Endodermal cell (in vitro differentiated cells): ENCODE results near the gene PLA2G2A. TPM values are rescaled to one million over a fixed set of nuclear protein-coding genes. Genes with fewer than 3 reads are reported as not detected.

Source experiments
- DNase-seq: peaks from one replicate; pipeline ENCODE4 v3.0.0-alpha.2; 2017
- H3K27ac ChIP-seq: 2 replicates; pipeline ENCODE4 v1.5.1; 2013; ENCODE audit warnings: mild to moderate bottlenecking, low read depth, low read length, moderate library complexity
- H3K27me3 ChIP-seq: 2 replicates; pipeline ENCODE4 v1.6.1; 2013; ENCODE audit warnings: mild to moderate bottlenecking, low read length, moderate library complexity; ENCODE audit not compliant: insufficient read depth, control insufficient read depth, poor library complexity, severe bottlenecking
- H3K36me3 ChIP-seq: 2 replicates; pipeline ENCODE4 v1.7.0; 2013; ENCODE audit warnings: mild to moderate bottlenecking, low read length, moderate library complexity; ENCODE audit not compliant: control insufficient read depth, insufficient read depth
- H3K4me1 ChIP-seq: one replicate; pipeline ENCODE4 v1.7.0; 2013; ENCODE audit warnings: low read length; ENCODE audit not compliant: control insufficient read depth, insufficient read depth
- H3K4me3 ChIP-seq: 2 replicates; pipeline ENCODE4 v1.5.1; 2013; ENCODE audit warnings: mild to moderate bottlenecking, low read length, moderate library complexity
- H3K9ac ChIP-seq: 2 replicates; pipeline ENCODE4 v1.6.1; 2013; ENCODE audit warnings: mild to moderate bottlenecking, low read length, moderate library complexity; ENCODE audit not compliant: poor library complexity, severe bottlenecking; ENCODE audit errors: extremely low read depth
- H3K9me3 ChIP-seq: 2 replicates; pipeline ENCODE4 v1.6.1; 2013; ENCODE audit warnings: mild to moderate bottlenecking, low read length, moderate library complexity; ENCODE audit not compliant: control insufficient read depth
- H3K27ac Mint-ChIP-seq: 2 replicates; pipeline ENCODE4 v1.8.0; 2020; ENCODE audit warnings: mixed read lengths
- H3K27me3 Mint-ChIP-seq: 2 replicates; pipeline ENCODE4 v1.8.0; 2021; ENCODE audit warnings: mild to moderate bottlenecking, mixed read lengths; ENCODE audit not compliant: insufficient read depth
- H3K36me3 Mint-ChIP-seq: 2 replicates; pipeline ENCODE4 v1.8.0; 2020; ENCODE audit warnings: low read depth, mixed read lengths
- H3K4me1 Mint-ChIP-seq: 2 replicates; pipeline ENCODE4 v1.8.0; 2020; ENCODE audit warnings: mixed read lengths
- H3K4me3 Mint-ChIP-seq: 2 replicates; pipeline ENCODE4 v1.8.0; 2020; ENCODE audit warnings: mild to moderate bottlenecking, moderate library complexity, mixed read lengths
- H3K9me3 Mint-ChIP-seq: 2 replicates; pipeline ENCODE4 v1.8.0; 2020; ENCODE audit warnings: mild to moderate bottlenecking, mixed read lengths
- CTCF ChIP-seq: fragments of 200-600 bp; sonication (generic); conservative IDR thresholded peaks from 2 replicates; pipeline ENCODE4 v1.5.0; 2021; ENCODE audit warnings: antibody characterized with exemption, mild to moderate bottlenecking
- WGBS, 2 experiments: methylation state at CpG; one replicate each; pipeline versions ENCODE4 v1.1.5 to v1.1.7; 2013; ENCODE audit warnings: missing lambda C conversion rate in 2 of 2, mixed read lengths in 1 of 2; ENCODE audit not compliant: insufficient coverage in 1 of 2, insufficient read length in 1 of 2; 5-methylcytosine and 5-hydroxymethylcytosine counted together
- long read RNA-seq, 4 experiments: library from polyadenylated mRNA in 2 of 4; library from RNA in 1 of 4; library from capped mRNA in 1 of 4; stranded (forward) in 3 of 4; unstranded in 1 of 4; transcript quantifications; one replicate each; pipeline ENCODE4 v2.0.0, GENCODE V29; 2020 to 2021; ENCODE audit warnings: inconsistent platforms in 1 of 4
- polyA plus RNA-seq, 2 experiments: library from polyadenylated mRNA; stranded (reverse); fragments of 50-300 nt; gene quantifications; one replicate each; pipeline ENCODE4 v1.2.3, GENCODE V29; 2013
- total RNA-seq, 2 donors: library from RNA; stranded (reverse); fragmentation: NEBNext Ultra II Directional in 1 of 2; extraction: Animal tissue kit (Norgen Biotek cat#: 25700) in 1 of 2; gene quantifications; 2 replicates in 1 of 2; 3 replicates in 1 of 2; pipeline ENCODE4 v1.2.1, GENCODE V29; 2021

Gene PLA2G2A, protein sequence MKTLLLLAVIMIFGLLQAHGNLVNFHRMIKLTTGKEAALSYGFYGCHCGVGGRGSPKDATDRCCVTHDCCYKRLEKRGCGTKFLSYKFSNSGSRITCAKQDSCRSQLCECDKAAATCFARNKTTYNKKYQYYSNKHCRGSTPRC
- total RNA-seq = 1 to 10 TPM in 1 of 2 donors, not detected in 1; 1.0 TPM
- not detected for polyA plus RNA-seq (2013, experiment 1 of 2)
- polyA plus RNA-seq (2013, experiment 2 of 2) = not detected
- long read RNA-seq, experiment 1 = 0 reads
- long read RNA-seq, experiment 2 = 0 reads
- long read RNA-seq, experiment 3 = 0 reads
- long read RNA-seq, experiment 4 = 0 reads

GRCh38 chr1:19979494-19979977, at the start of gene PLA2G2A:
Gene PLA2G2A (minus strand): TSS chr1:19979618. CDS start chr1:19978773, 845 bp downstream.
- H3K4me1 Mint-ChIP-seq = peaks cover 15% of the 10 kb centered on the region
- no peaks in the 10 kb centered on the region for H3K9me3 ChIP-seq
- WGBS, 2 experiments = 93 to 94% methylated on average over 5 to 8 of the region's 8 CpGs
- H3K4me3 ChIP-seq = no peak within 1 kb of the TSS
- H3K27me3 ChIP-seq = no peaks in the 10 kb centered on the region
- peaks cover 8% of the 10 kb centered on the region for H3K9me3 Mint-ChIP-seq
- no peak within 1 kb of the TSS for H3K9ac ChIP-seq
- H3K36me3 ChIP-seq = no peaks in the 10 kb centered on the region
- H3K4me3 Mint-ChIP-seq = no peak within 1 kb of the TSS
- no peak for TF ChIP-seq CTCF
- no peak within 1 kb of the TSS for H3K27ac Mint-ChIP-seq
- peaks cover 6% of the 10 kb centered on the region for H3K27me3 Mint-ChIP-seq
- no peak within 1 kb of the TSS for H3K27ac ChIP-seq
- H3K4me1 ChIP-seq = no peaks in the 10 kb centered on the region
- H3K36me3 Mint-ChIP-seq = no peaks in the 10 kb centered on the region
- DNase-seq = no peak

- Histone ChIP-seq H3K9ac (no peak overlapping the region), H3K4me1 (no peaks in the 10 kb centered on the region), H3K4me3 (no peak overlapping the region), H3K27ac (no peak overlapping the region), H3K9me3 (no peaks in the 10 kb centered on the region), H3K27me3 (peaks cover 21% of the 10 kb centered on the region), H3K36me3 (no peaks in the 10 kb centered on the region)
- WGBS, 2 experiments = 86 to 92% methylated on average over 4 to 5 of the region's 5 CpGs
- H3K4me3 Mint-ChIP-seq = no peak overlapping the region
- H3K27ac Mint-ChIP-seq = no peak overlapping the region
- DNase-seq = no peak
- H3K9me3 Mint-ChIP-seq = peaks cover 25% of the 10 kb centered on the region
- H3K36me3 Mint-ChIP-seq = no peaks in the 10 kb centered on the region
- no peaks in the 10 kb centered on the region for H3K4me1 Mint-ChIP-seq
- peaks cover 11% of the 10 kb centered on the region for H3K27me3 Mint-ChIP-seq
- TF ChIP-seq CTCF = no peak
Measured at GRCh38 chr1:20028726-20029125, 49.3 kb upstream of the PLA2G2A start.

- Mint-ChIP-seq H3K4me3 (no peak overlapping the region), H3K9me3 (peaks cover 31% of the 10 kb centered on the region), H3K27ac (no peak overlapping the region), H3K4me1 (no peaks in the 10 kb centered on the region), H3K27me3 (peaks cover 6% of the 10 kb centered on the region), H3K36me3 (no peaks in the 10 kb centered on the region)
- no peaks in the 10 kb centered on the region for H3K4me1 ChIP-seq
- no peaks in the 10 kb centered on the region for H3K36me3 ChIP-seq
- no peak for DNase-seq
- no peak overlapping the region for H3K27ac ChIP-seq
- H3K9me3 ChIP-seq = no peaks in the 10 kb centered on the region
- no peak overlapping the region for H3K9ac ChIP-seq
- no peak overlapping the region for H3K4me3 ChIP-seq
- WGBS, 2 experiments = 90 to 94% methylated on average over 3 to 5 of the region's 5 CpGs
- no peak for TF ChIP-seq CTCF
- peaks cover 15% of the 10 kb centered on the region for H3K27me3 ChIP-seq
Measured at GRCh38 chr1:20028125-20028524, 48.7 kb upstream of the PLA2G2A start.
